DOHH2 (cell line): ENCODE data around the gene SEC14L1.

Experiments
- EZH2phosphoT487 ChIP-seq: fragments of 200-600 bp; sonication (generic); IDR thresholded peaks from 2 replicates; pipeline ENCODE4 v1.6.1; 2017; ENCODE audit warnings: borderline replicate concordance, mild to moderate bottlenecking, antibody characterized with exemption, low read length, moderate library complexity, mixed read lengths
- TF ChIP-seq, protein P1 (sequence below): fragments of 200-600 bp; sonication (generic); IDR thresholded peaks from one replicate; pipeline ENCODE4 v1.5.1; 2014; ENCODE audit warnings: antibody characterized with exemption, mild to moderate bottlenecking, low read depth, low read length; ENCODE audit not compliant: poor library complexity, severe bottlenecking

DNA sequence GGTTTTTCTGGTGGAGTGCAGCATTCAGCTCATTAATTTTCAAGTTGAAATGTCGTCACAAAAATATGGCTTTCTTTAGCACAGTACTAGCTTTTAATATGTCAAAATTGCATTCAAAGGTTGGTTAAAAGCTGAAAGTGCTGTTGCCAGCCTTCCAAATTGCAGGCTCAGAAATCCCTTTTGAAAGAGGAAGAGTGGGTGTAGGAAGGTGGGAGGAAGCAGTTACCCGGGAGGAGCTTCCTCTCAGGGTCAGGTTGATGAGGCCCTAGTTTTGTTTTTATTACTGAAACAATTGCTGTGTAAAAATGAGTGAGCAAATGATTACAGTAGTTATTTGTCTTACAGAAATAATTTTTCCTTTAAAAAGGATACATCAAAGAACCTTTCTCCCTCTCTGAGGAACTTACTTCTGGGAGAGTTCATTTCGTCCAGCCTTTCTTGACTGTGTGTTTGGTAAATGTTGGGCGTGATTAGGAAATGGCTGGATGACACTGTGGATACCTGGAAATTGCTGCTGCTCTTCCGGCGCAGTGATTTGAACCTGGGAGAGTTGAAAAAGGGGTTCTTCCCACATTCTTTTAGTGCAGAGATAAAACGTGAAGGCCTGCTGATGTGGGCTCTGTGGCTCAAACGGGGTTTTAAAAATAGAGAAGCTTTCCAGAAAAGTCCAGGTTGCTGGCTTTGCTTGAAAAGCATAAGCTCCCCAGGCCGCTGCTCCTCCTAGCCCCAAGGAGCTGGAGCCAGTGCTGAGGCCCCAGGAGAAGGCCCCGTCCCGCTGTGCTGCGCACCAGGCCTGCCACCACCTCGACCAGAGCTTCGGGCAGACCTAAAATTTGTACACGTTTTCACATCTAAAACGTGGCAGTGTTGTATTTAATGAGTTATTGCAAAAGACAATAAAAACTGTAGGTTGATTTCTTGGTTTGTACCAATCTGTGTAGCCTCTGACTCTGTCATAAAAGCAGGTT is 41.7 kb downstream of the SEC14L1 start:
- TF ChIP-seq, protein P1, sequence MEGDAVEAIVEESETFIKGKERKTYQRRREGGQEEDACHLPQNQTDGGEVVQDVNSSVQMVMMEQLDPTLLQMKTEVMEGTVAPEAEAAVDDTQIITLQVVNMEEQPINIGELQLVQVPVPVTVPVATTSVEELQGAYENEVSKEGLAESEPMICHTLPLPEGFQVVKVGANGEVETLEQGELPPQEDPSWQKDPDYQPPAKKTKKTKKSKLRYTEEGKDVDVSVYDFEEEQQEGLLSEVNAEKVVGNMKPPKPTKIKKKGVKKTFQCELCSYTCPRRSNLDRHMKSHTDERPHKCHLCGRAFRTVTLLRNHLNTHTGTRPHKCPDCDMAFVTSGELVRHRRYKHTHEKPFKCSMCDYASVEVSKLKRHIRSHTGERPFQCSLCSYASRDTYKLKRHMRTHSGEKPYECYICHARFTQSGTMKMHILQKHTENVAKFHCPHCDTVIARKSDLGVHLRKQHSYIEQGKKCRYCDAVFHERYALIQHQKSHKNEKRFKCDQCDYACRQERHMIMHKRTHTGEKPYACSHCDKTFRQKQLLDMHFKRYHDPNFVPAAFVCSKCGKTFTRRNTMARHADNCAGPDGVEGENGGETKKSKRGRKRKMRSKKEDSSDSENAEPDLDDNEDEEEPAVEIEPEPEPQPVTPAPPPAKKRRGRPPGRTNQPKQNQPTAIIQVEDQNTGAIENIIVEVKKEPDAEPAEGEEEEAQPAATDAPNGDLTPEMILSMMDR, result no peak
- TF ChIP-seq EZH2phosphoT487, result no peak
